ENCODE measurements around the gene CCDC15. TPM values are rescaled to one million over a fixed set of nuclear protein-coding genes. Genes with fewer than 3 reads are reported as not detected.

CCDC15 gene
- total and polyA plus RNA-seq, 4 experiments from 2014 or later, result 0.48 to 2.7 (median 2.1) TPM

Other genes starting within 250 kb of the CCDC15 start
- under 1 TPM in 1 of 2 experiments, not detected in 1; 0.67 TPM for gene NRGN, start 214.3 kb upstream of the CCDC15 start, total RNA-seq
- gene NRGN, start 214.3 kb upstream of the CCDC15 start, polyA plus RNA-seq, result not detected
- gene VSIG2, start 201.9 kb upstream of the CCDC15 start, total RNA-seq, result under 1 TPM; 0.55 to 0.87 TPM
- gene VSIG2, start 201.9 kb upstream of the CCDC15 start, polyA plus RNA-seq, result under 1 TPM; 0.39 to 0.80 TPM
- gene ESAM, start 191.9 kb upstream of the CCDC15 start, total RNA-seq, result 1 to 10 TPM; 1.5 to 1.8 TPM
- 1 to 10 TPM; 1.3 to 3.2 TPM for gene ESAM, start 191.9 kb upstream of the CCDC15 start, polyA plus RNA-seq
- gene MSANTD2, start 153.8 kb upstream of the CCDC15 start, total RNA-seq, result 10 to 100 TPM; 25.9 to 26.3 TPM
- 1 to 10 TPM; 2.4 to 5.9 TPM for gene MSANTD2, start 153.8 kb upstream of the CCDC15 start, polyA plus RNA-seq
- gene ROBO3, start 88.8 kb upstream of the CCDC15 start, total RNA-seq, result 10 to 100 TPM; 16.2 to 18.1 TPM
- 1 to 10 TPM in 1 of 2 donors, under 1 TPM in 1; 0.70 to 2.0 TPM for gene ROBO3, start 88.8 kb upstream of the CCDC15 start, polyA plus RNA-seq
- gene ROBO4, start 56.3 kb upstream of the CCDC15 start, total RNA-seq, result not detected
- not detected for gene ROBO4, start 56.3 kb upstream of the CCDC15 start, polyA plus RNA-seq
- not detected for gene HEPN1, start 35.0 kb upstream of the CCDC15 start, total RNA-seq
- not detected for gene HEPN1, start 35.0 kb upstream of the CCDC15 start, polyA plus RNA-seq
- gene HEPACAM, start 18.2 kb upstream of the CCDC15 start, total RNA-seq, result not detected
- gene HEPACAM, start 18.2 kb upstream of the CCDC15 start, polyA plus RNA-seq, result not detected
- 1 to 10 TPM; 3.8 to 4.8 TPM for gene SLC37A2, start 109.1 kb downstream of the CCDC15 start, total RNA-seq
- gene SLC37A2, start 109.1 kb downstream of the CCDC15 start, polyA plus RNA-seq, result not detected
- gene TMEM218, start 157.4 kb downstream of the CCDC15 start, total RNA-seq, result 10 to 100 TPM; 15.1 to 16.6 TPM
- gene TMEM218, start 157.4 kb downstream of the CCDC15 start, polyA plus RNA-seq, result 10 to 100 TPM; 25.5 to 48.1 TPM
- gene PKNOX2, start 210.5 kb downstream of the CCDC15 start, total RNA-seq, result not detected
- gene PKNOX2, start 210.5 kb downstream of the CCDC15 start, polyA plus RNA-seq, result not detected

Measured in CD4-positive, alpha-beta memory T cell (primary cell).